ENCODE results near the gene PTPRN2. TPM values are rescaled to one million over a fixed set of nuclear protein-coding genes. Genes with fewer than 3 reads are reported as not detected.
"Not testable (repeated sequence)": the region's sequence is repeated elsewhere in the genome, so short reads cannot be mapped to it uniquely, and the experiment has no call there.

PTPRN2 gene
- total RNA-seq, 1 experiment from 2014 or later, result 2.9 TPM

DNA sequence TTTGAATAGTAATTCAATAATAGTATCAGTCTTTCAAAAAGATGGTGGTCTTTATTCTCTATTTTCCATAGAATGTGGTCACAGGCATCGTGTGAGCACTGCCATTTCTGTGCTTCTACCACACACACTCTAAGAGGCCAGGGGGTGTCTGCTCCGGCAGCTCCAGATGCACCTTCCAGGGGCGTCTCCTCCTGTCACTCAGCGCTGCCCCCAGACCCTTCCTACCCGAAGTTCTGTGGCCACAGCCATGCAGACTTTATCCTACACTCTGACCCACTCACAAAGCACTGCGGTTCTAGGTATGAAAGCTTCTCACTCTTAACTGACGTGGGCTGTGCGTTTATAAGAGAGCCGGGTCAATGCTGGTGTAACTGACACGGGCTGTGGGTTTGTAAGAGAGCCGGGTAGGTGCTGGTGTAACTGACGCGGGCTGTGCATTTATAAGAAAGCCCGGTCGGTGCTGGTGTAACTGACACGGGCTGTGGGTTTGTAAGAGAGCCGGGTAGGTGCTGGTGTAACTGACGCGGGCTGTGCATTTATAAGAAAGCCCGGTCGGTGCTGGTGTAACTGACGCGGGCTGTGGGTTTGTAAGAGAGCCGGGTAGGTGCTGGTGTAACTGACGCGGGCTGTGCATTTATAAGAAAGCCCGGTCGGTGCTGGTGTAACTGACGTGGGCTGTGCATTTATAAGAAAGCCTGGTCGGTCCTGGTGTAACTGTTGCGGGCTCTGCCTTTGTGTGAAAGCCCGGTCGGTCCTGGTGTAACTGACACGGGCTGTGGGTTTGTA, 886.0 kb downstream of the PTPRN2 start:
- not testable (repeated sequence) for DNase-seq (ENCODE audit: extremely low read depth, low read depth)

DNA sequence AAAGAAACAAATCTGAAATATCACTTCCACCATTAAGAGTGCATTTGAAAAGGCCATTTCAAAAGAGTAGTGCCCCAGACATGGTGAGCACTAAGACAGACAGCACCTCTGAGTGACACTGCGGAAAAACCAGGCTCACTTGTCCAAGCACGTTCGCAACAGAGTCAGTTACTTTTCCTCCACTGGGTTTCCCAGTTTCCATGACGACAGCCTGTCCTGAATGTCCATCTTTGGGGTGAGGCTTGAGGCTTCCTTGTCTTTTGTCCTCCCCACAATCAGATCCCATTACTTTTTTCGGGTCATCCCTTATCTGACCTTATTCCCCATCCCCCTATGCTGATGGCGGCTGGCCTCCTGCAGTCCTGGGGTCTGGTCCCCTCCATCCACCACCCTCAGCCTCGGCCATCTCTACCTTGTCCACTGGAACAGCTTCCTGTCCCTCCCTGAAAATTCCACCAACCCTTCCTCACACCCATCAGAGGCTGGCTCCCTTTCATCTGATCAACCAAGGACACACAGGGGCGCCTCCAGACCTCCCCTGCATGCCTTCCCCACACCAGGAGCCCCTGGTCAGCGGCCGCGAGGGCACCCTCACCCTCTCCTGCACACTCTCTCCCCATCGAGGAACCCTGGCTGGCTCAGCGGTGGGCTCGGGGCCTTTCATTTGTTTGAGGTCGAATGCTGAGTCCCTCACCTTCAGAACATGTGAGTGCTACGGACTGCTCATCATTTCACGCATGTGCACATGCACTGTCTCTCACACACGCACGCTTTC, 887.2 kb downstream of the PTPRN2 start:
- no peak for DNase-seq (ENCODE audit: extremely low read depth, low read depth)

DNA sequence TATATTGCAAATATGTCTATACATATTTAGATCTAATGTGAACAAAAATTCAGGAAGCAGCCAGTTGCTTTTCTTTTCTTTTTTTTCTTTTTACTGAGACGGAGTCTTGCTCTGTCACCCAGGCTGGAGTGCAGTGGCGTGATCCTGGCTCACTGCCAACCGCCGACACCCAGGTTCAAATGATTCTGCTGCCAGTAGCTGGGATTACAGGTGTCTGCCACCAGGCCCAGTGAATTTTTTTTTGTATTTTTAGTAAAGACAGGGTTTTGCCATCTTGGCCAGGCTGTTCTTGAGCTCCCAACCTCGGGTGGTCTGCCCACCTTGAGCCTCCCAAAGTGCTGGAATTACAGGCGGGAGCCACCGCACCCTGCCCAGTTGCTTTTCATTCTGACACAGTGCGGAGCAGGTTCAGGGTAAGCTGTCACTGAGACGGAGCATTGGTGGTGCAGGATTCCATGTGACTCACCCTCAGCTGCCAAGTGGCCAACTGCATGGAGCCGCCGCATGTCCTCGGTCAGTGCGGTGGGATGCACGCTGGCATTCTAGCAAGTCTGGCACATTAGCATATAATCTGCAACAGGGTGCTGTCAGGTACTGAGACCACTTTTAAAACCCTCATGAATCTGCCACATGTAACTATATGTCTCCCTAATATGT, 888.1 kb downstream of the PTPRN2 start:
- no peak for DNase-seq (ENCODE audit: extremely low read depth, low read depth)

DNA sequence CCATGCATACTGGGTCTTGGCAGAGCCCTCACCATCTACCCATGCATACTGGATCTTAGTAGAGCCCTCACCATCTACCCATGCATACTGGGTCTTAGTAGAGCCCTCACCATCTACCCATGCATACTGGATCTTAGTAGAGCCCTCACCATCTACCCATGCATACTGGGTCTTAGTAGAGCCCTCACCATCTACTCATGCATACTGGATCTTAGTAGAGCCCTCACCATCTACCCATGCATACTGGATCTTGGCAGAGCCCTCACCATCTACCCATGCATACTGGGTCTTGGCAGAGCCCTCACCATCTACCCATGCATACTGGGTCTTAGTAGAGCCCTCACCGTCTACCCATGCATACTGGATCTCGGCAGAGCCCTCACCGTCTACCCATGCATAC, 890.3 kb downstream of the PTPRN2 start:
- DNase-seq (ENCODE audit: extremely low read depth, low read depth), result not testable (repeated sequence)

DNA sequence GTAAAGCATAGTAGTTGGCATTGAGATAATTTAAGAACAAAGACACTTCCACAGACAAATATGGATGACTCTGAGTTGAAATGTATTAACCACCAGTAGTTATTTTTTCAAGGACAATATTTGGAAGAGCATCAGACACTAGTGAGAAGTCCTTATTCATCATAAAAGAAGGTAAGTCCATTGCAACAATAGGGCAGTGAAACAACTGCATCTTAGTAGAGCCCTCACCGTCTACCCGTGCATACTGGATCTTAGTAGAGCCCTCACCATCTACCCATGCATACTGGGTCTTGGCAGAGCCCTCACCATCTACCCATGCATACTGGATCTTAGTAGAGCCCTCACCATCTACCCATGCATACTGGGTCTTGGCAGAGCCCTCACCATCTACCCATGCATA, 892.0 kb downstream of the PTPRN2 start:
- DNase-seq (ENCODE audit: extremely low read depth, low read depth), result not testable (repeated sequence)

DNA sequence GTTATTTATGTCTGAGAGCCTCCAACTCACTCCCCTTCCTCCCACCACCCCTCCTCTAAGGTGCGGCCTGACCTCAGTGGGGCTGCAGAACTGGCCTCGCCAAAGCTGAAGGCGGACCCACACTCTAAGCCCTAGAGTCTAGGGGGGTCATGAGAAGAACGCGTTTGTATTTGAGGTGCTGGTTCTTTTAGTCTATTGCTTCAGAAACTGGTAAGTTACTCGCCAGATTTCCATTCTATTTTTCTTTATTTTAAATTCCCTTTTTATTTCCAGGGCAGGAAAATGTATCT, 893.3 kb downstream of the PTPRN2 start:
- DNase-seq (ENCODE audit: extremely low read depth, low read depth), result no peak

DNA sequence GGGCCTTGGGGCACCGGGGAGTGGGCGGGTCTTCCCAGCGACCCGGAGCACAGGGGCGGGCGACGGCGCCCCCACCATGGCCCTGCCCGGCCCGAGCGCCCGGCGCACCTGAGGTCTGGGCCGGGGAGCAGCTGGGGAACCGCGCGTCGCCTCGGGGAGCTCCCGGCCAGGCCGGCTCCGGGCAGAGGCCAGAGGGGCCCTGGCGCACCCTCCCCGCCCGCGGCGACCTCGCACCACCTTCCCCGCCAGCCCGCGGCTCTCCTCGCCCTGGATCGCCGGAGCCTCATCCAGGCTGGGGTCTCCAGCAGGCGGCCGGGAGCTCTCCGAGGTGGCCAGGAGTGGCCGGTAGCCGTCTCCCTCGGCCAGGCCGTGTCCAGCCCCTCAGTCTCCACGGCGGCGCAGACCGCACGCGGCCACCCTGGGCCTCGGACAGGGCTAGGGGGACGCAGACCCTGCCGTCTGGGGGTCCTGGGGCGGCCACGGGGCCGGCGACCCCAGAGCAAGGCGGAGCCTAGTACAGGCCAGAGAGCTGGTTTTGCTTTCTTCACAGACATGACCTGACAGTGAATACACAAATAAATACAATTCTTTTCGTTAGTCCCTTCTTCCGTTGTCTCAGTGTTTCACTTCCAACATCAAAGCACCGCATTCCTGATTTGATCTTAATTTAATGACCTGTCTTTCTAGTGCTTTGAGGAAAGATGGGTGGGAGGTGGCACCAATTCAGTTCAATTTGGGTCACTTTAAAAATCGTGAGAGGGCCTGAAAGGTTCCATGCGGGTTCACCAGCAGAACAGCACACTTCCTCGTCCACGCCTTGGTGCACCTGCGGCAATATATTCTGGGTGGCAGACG, 893.9 kb downstream of the PTPRN2 start:
- no peak for DNase-seq (ENCODE audit: extremely low read depth, low read depth)

DNA sequence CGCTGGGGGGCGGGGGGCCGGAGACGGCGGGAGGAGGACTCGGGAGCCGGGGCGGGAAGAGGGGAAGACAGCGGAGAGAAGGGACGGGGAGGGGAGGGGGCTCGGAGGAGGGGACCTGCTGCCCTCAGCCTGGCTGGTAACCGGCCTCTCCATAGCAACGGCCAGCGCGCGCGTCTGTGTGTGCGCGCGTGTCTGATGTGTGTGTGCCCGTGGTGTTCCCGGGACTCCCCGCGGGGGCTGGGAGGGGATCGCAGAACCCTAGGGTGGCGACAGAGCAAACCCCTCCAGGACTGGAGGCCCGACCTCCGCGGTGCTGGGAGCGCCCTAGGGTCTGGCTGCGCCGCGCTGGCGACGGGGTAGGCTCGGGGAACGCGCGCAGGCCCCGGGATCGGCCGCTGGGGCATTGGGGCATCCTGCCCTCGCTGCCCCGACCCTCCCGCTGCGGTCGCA, 894.5 kb downstream of the PTPRN2 start:
- DNase-seq (ENCODE audit: extremely low read depth, low read depth), result no peak

DNA sequence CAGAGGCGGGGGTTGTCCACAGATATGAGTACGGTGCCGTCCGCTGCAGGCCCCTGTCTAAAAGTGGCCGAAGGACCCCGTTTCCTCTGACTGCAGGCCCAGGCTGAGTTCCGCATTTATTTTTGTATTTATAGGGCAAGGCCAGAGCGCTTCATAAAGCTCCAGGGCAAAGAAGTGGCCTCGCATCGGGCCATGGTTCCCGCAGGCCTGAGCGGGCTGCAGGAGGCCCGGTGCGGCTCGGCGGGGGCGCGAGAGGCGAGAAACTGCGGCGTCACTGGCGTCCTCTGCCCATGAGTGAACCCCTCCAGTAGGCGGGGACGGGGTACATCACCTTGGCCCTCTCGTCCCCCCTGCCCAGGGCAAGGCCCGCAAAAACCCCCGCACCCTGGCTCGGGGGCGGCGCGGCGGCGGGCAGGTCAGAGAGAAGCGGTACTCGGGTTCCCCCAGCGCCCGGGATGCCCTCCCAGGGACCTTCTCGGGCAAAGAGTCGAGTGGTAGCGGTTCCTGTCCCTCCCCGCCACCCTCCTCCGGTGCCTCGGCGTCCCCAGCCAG, 895.1 kb downstream of the PTPRN2 start:
- DNase-seq (ENCODE audit: extremely low read depth, low read depth), result no peak

DNA sequence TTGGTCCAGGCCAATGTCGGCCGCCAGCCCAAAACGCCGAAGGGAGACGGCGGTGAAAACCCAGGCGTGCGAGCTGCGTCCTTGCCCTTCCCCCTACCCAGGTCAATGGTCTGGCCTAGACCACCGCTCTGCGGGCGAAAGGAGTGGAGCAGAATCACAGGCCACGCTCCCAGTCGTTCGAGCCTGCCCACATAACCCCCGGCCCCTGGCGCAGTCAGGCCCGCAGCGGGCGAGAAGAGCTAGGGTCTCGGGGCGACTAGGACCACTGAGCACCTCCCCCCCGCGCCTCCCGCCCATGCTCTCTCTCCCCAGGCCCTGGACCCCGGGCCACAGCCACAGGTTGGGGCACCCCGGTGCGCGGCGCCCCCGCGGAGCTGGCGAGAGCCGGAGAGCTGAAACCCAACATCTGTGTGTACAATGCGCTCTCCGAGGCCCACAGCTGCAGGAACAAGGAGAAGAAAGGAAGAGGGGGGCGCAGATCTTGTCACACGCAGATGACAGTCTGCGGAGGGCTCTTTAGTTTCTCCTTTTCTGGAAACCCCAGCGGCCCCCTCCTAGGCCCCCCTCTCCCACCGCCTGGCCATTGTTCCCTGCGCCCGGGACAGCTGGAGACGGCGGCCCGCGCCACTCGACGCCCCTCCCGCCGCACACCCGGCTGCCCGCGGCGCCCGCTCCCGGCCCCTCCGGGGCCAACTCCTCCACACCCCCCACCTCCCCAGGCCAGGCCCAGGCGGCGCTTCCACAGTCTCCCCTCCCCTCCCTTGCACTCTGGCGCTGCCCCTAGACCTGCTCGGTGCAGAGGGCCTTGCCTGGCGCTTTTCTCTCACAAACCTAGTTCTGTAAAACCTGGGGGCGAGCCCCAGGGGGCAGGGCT, 895.8 kb downstream of the PTPRN2 start:
- no peak for DNase-seq (ENCODE audit: extremely low read depth, low read depth)

DNA sequence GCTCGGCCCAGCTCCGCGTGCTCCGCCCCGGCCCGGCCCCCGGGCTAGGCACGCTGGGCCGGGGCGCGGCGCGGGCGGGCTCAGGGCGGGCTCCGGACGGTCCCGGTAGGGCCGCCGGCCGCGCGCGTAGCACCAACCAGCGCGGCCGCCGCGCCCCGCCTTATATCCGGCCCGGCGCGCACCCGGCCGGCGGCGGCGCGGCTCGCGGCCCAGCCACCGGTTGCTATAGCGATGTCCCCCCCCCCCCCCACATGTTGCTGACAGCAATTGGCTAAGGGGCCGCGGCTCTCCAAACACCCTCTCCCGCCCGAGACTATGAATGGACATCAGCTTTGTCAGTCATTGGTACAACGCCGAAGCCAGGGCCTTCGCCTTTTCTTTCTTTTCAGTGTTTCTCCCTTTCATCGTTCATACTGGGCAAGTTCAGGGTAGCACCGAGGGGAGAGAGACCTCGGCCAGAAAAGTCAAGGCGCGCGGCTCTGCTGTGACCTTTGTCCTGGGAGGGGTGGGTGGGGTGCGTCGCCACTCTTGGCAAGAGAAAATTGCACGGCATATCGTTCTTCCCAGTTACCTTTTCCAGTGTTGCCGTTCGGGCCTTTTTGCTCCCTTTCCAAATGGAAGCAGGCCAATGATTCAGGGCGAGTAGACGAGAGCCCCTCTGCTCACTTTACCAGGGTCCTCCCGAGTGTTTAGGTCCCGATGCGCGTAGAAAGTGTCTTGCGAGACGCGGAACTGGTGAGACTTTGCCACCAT, 896.6 kb downstream of the PTPRN2 start:
- DNase-seq (ENCODE audit: extremely low read depth, low read depth), result no peak

DNA sequence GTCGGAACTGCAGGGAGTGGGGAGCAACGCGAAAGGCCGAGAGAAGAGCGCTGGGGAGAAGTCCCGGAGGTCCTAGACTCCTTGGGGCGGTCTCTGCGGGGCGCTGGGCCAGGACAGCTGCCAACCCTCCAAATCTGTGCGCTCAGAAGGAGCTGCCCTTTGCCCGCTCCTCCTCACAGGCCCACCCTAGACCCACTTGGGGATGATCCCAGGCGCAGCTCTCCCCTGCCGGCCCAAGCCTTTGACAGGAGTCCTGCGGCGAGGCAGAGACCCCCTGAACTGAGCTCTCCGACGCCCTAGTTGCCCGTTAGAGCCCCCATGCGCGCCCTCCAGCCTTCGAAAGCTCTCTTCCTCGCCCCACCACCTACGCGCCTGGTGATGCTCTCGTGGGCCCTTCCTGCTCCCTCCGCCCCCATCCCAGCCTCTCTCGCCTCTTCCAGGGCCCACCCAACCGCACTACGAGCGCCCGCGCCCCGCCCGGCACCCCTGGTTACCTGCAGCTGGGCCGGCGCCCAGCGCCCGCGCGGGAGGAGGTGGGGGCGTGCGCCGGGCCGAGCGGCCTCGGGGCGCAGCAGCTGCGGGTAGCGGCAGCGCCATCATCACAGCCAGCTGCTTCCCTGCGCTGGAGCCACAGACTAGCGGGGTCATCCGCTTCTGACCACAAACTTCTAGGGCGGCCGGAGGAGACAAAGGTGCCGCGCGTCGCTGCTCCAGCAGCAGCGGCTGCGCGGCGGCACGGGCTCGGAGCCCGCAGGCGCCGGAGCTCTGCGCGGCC, 897.4 kb downstream of the PTPRN2 start:
- no peak for DNase-seq (ENCODE audit: extremely low read depth, low read depth)

DNA sequence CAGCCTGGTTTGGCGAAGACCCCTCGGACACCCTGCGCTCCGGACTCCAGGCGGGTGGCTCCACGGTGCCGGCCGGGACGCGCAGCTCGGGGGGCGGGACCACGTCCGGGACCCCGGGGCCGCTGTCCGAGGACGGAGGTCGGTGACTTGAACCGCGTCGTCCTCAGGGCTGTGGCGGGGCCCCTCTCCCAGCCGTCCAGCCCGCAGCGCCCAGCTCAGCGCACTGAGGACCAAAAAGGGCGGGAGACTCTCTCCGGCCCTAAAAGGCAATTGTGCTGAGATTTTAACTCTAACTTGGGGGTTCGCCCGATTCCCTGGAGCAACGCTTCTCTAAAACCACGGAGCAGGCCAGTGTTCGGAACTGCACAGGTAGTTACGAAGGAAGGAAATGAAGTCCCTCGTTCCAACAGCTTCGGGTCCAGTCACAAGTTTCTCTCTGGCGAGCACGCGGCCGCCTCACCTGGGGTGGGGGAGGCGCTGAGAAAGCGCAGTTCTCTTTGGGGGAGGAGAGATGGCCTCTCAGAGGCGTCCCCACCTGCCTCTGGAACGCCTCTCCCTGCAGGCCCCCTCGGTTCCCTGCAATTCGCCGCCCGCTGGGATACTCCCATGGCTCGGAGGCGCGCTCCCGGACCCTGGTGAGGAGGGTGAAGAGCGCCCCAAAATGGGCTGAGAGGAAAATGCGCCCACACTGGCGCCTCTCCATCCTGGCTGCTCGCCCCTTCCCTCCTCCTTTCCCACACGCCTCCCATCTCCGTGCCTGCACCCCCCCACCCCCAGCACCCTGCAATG, 898.2 kb downstream of the PTPRN2 start:
- DNase-seq (ENCODE audit: extremely low read depth, low read depth), result no peak

DNA sequence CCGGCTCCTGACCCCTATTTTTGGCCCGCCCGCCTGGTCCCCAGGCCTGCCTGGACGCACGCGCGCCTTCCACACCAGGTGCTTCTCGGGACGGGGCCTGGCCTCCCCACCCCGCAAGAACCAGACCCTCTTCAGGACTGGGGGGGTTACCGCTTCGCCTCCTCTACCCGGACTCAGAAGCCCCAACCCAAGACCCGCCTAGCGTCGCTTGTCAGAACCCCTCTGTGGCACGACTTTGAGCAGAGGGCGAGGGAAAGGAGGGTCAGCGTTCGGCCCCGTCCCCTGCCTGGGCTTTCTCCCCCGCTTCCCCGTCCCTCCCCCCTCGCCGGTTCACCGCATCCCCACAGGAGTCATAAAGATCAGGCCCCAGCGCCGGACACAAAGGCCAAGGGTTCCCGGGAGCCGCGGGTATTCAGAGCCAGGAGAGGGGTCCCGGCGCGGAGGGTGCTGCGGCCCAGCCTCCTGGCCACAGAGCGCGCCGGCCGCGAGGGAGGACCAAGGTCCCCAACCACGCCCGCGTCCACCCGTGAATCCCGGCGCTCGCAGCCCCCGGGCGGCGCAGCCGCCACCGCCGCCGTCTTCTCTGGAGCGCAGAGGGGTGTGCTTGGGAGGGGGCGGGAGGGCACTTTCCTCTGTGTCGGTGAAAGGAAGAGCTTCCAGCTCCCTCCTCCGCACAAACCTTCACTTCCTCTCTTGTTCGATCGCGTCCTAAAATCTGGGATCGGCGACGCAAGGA, 898.9 kb downstream of the PTPRN2 start:
- DNase-seq (ENCODE audit: extremely low read depth, low read depth), result no peak

DNA sequence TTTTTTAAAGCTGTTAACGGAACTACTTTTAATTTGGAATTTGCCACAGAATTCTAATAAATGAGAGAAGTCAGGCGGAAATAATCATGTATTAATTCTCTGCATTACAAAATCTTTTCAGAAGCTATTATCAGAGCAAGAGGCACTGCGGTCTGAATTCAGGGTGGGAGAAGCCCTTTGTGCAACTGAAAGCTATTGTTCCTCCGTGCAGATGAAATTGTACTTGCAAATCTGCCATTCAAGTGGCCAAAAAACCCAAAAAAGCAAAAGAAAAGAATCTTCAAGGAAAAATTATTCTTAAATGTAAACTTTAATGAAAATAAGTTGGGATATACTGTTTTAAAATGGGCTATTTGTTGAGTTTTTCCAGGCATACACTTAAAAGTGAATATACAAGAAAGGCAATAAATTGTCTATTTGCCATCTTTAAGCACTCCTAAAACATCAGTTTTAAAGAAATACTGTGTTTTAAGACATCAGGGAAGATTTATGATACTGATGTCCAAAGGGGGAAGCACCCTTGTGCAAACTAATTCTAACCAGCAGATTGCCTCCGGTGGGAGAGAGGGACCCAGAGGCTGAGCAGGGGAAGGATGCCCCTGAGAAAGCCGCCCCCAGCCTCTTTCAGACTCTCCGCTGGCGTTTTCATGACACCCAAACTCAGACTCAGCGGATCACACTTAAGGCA, 899.6 kb downstream of the PTPRN2 start:
- DNase-seq (ENCODE audit: extremely low read depth, low read depth), result no peak

DNA sequence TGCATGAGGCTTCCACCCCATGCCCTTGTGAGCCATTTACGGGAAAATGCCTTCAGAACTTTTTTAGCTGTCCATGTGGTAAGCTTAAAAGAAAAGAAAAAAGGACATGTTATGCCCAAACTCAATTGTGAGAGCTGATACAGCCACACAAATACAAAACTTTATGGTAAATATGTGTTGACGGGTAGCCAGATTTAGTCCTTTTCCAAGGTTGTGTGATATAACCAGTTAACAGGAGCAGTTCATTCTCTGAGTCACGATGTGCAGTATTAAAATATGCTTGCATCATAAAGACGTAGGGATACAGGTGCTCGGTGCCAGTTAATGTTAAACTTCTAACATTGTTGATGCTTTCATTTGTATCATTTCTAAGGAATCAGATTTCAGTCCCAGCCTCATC, 900.5 kb downstream of the PTPRN2 start:
- no peak for DNase-seq (ENCODE audit: extremely low read depth, low read depth)

Measured in NCI-H460 (cell line).